ENCODE measurements around the gene SNAP23. TPM values are rescaled to one million over a fixed set of nuclear protein-coding genes. Genes with fewer than 3 reads are reported as not detected.

SNAP23 gene
- total RNA-seq, 1 donor from 2014 or later: 96.3 TPM

DNA sequence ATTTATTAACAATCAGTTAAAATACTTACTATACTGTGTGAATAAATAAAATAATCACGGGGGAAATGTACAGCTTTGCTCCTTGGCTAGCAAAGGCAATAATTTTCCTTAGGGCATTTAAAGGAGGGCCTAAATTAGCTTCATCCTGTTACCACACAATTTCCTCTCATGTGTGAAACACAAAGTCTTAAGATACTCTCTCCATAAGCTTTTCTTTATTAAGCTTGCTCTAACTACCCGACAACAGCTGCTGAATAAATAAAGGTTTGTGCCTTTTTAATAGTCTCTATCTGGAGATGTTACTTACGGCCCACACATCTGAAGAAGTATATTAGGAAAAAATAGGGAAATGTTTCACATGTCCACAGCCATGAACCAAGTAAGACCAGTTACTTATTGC is 34.2 kb upstream of the SNAP23 start:
- peak overlapping the region; percentile 14 for H3K27ac ChIP-seq
- Mint-ChIP-seq H3K27ac (no peak overlapping the region), H3K4me3 (no peak overlapping the region), H3K9me3 (no peaks in the 10 kb centered on the region), H3K4me1 (peaks cover 22% of the 10 kb centered on the region), H3K36me3 (peaks cover 8% of the 10 kb centered on the region), H3K27me3 (ENCODE audit: insufficient read depth, low read depth) (no peaks in the 10 kb centered on the region)
- H4K20me1 ChIP-seq (ENCODE audit: low read depth): no peaks in the 10 kb centered on the region
- DNase-seq (ENCODE audit: low spot score): no peak
- no peak overlapping the region for H2AFZ ChIP-seq (replicated peaks)
- peaks cover 25% of the 10 kb centered on the region for H3K4me1 ChIP-seq
- H3K4me3 ChIP-seq: no peak overlapping the region
- H3K27me3 ChIP-seq: no peaks in the 10 kb centered on the region
- H3K9me3 ChIP-seq (ENCODE audit: low read depth): no peaks in the 10 kb centered on the region
- TF ChIP-seq EZH2phosphoT487 (IDR thresholded peaks at IDR 0.05) (no peak), EZH2 (IDR thresholded peaks at IDR 0.05) (no peak)
- TF ChIP-seq, protein P1, sequence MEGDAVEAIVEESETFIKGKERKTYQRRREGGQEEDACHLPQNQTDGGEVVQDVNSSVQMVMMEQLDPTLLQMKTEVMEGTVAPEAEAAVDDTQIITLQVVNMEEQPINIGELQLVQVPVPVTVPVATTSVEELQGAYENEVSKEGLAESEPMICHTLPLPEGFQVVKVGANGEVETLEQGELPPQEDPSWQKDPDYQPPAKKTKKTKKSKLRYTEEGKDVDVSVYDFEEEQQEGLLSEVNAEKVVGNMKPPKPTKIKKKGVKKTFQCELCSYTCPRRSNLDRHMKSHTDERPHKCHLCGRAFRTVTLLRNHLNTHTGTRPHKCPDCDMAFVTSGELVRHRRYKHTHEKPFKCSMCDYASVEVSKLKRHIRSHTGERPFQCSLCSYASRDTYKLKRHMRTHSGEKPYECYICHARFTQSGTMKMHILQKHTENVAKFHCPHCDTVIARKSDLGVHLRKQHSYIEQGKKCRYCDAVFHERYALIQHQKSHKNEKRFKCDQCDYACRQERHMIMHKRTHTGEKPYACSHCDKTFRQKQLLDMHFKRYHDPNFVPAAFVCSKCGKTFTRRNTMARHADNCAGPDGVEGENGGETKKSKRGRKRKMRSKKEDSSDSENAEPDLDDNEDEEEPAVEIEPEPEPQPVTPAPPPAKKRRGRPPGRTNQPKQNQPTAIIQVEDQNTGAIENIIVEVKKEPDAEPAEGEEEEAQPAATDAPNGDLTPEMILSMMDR (IDR thresholded peaks at IDR 0.05): no peak
- peaks cover 28% of the 10 kb centered on the region for H3K79me2 ChIP-seq (ENCODE audit: low read depth)
- H3K9ac ChIP-seq: no peak overlapping the region
- H3K36me3 ChIP-seq: no peaks in the 10 kb centered on the region
- no peak overlapping the region for H3K4me2 ChIP-seq
- peaks cover 21% of the 10 kb centered on the region for H3F3A ChIP-seq (ENCODE audit: low read depth)

GRCh38 chr15:42465520-42466259 is 29.7 kb upstream of the SNAP23 start:
- Histone ChIP-seq H3K9me3 (ENCODE audit: low read depth) (no peaks in the 10 kb centered on the region), H3K4me2 (no peak overlapping the region), H3K4me3 (no peak overlapping the region), H3K27ac (no peak overlapping the region), H3K4me1 (peaks cover 6% of the 10 kb centered on the region), H4K20me1 (ENCODE audit: low read depth) (no peaks in the 10 kb centered on the region), H3F3A (ENCODE audit: low read depth) (no peaks in the 10 kb centered on the region), H3K27me3 (no peaks in the 10 kb centered on the region), H3K79me2 (ENCODE audit: low read depth) (peaks cover 6% of the 10 kb centered on the region), H2AFZ (replicated peaks) (no peak overlapping the region), H3K9ac (no peak overlapping the region), H3K36me3 (no peaks in the 10 kb centered on the region)
- no peak for DNase-seq (ENCODE audit: low spot score)
- H3K36me3 Mint-ChIP-seq: peaks cover 11% of the 10 kb centered on the region
- H3K4me1 Mint-ChIP-seq: peaks cover 2% of the 10 kb centered on the region
- TF ChIP-seq EZH2phosphoT487 (IDR thresholded peaks at IDR 0.05) (no peak), EZH2 (IDR thresholded peaks at IDR 0.05) (no peak)
- TF ChIP-seq, protein P1 (IDR thresholded peaks at IDR 0.05): no peak
- no peaks in the 10 kb centered on the region for H3K9me3 Mint-ChIP-seq
- no peak overlapping the region for H3K4me3 Mint-ChIP-seq
- no peak overlapping the region for H3K27ac Mint-ChIP-seq
- no peaks in the 10 kb centered on the region for H3K27me3 Mint-ChIP-seq (ENCODE audit: insufficient read depth, low read depth)

- Mint-ChIP-seq H3K4me1 (no peaks in the 10 kb centered on the region), H3K27ac (no peak overlapping the region)
- peaks cover 3% of the 10 kb centered on the region for H4K20me1 ChIP-seq (ENCODE audit: low read depth)
Measured at GRCh38 chr15:42471002-42471401, 24.4 kb upstream of the SNAP23 start.

More at GRCh38 chr15:42471002-42471401, 24.4 kb upstream of the SNAP23 start:
- Histone ChIP-seq H3K36me3 (no peaks in the 10 kb centered on the region), H3K27me3 (no peaks in the 10 kb centered on the region), H3K27ac (no peak overlapping the region), H3K79me2 (ENCODE audit: low read depth) (peaks cover 5% of the 10 kb centered on the region), H3K9me3 (ENCODE audit: low read depth) (no peaks in the 10 kb centered on the region), H3K4me2 (no peak overlapping the region), H3K4me1 (peaks cover 7% of the 10 kb centered on the region), H2AFZ (replicated peaks) (no peak overlapping the region), H3F3A (ENCODE audit: low read depth) (peaks cover 6% of the 10 kb centered on the region), H3K9ac (no peak overlapping the region), H3K4me3 (no peak overlapping the region)
- Mint-ChIP-seq H3K4me3 (no peak overlapping the region), H3K36me3 (peaks cover 3% of the 10 kb centered on the region), H3K9me3 (no peaks in the 10 kb centered on the region), H3K27me3 (ENCODE audit: insufficient read depth, low read depth) (no peaks in the 10 kb centered on the region)
- TF ChIP-seq, protein P1 (IDR thresholded peaks at IDR 0.05): no peak
- no peak for TF ChIP-seq EZH2phosphoT487 (IDR thresholded peaks at IDR 0.05)
- TF ChIP-seq EZH2 (IDR thresholded peaks at IDR 0.05): no peak
- no peak for DNase-seq (ENCODE audit: low spot score)
